Tibial nerve (tissue), 4 donors: Measurements from ENCODE around the gene NFE2L2.

Experiments
- EP300 ChIP-seq, 2 donors: sonication (generic); formaldehyde crosslinking; IDR thresholded peaks; one replicate each; pipeline ENCODE4 v1.6.1; 2017; ENCODE audit warnings: antibody characterized with exemption in 2 of 2, mild to moderate bottlenecking in 1 of 2
- POLR2A ChIP-seq, 2 donors: fragments of 450-650 bp; IDR thresholded peaks; one replicate each; pipeline ENCODE4 v1.6.1; 2017; ENCODE audit warnings: antibody characterized with exemption in 2 of 2, mild to moderate bottlenecking in 2 of 2, moderate library complexity in 2 of 2
- TF ChIP-seq, protein P1 (sequence below), 5 experiments: fragments of 200-600 bp in 3 of 5; fragments of 450-650 bp in 2 of 5; sonication (generic) in 3 of 5; IDR thresholded peaks; one replicate each; pipeline ENCODE4 v1.5.1; 2016 to 2019; ENCODE audit warnings: antibody characterized with exemption in 5 of 5, mild to moderate bottlenecking in 3 of 5, moderate library complexity in 2 of 5

DNA sequence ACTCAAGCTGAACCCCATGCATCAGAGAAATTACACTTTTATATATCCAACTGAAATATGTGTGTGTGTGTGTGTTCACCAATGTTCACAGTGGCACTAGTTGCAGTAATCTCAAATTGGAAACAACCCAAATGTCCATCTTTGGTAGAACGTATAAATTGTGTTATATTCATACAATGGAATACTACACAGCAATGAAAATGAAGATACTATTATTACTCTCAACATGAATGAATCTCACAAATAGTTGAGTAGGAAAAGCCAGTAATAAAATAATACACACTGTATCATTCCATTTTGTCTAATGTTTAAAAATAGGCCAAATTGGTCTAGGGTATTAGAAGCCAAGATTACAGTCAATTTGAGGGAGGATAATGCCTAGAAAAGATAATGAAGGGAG, 48.0 kb upstream of the NFE2L2 start:
- TF ChIP-seq POLR2A (IDR thresholded peaks at IDR 0.05) (no peak), EP300 (IDR thresholded peaks at IDR 0.05) (no peak)
- TF ChIP-seq, protein P1, sequence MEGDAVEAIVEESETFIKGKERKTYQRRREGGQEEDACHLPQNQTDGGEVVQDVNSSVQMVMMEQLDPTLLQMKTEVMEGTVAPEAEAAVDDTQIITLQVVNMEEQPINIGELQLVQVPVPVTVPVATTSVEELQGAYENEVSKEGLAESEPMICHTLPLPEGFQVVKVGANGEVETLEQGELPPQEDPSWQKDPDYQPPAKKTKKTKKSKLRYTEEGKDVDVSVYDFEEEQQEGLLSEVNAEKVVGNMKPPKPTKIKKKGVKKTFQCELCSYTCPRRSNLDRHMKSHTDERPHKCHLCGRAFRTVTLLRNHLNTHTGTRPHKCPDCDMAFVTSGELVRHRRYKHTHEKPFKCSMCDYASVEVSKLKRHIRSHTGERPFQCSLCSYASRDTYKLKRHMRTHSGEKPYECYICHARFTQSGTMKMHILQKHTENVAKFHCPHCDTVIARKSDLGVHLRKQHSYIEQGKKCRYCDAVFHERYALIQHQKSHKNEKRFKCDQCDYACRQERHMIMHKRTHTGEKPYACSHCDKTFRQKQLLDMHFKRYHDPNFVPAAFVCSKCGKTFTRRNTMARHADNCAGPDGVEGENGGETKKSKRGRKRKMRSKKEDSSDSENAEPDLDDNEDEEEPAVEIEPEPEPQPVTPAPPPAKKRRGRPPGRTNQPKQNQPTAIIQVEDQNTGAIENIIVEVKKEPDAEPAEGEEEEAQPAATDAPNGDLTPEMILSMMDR (IDR thresholded peaks at IDR 0.05), result no peak
